ENCODE data around the gene ABCA13. TPM values are rescaled to one million over a fixed set of nuclear protein-coding genes. Genes with fewer than 3 reads are reported as not detected.

The ABCA13 gene
- total RNA-seq, 2 donors from 2014 or later: not detected

GRCh38 chr7:48472640-48473039, 301.4 kb downstream of the ABCA13 start:
- DNase-seq (ENCODE audit: low spot score): no peak
- no peak overlapping the region for H3K27ac ChIP-seq
- no peaks in the 10 kb centered on the region for H3K9me3 ChIP-seq
- no peak for TF ChIP-seq CTCF (IDR thresholded peaks at IDR 0.05)
- H3K4me1 ChIP-seq: no peaks in the 10 kb centered on the region
- no peak overlapping the region for H3K4me3 ChIP-seq
- H3K27me3 ChIP-seq: no peaks in the 10 kb centered on the region
- no peaks in the 10 kb centered on the region for H3K36me3 ChIP-seq

DNA sequence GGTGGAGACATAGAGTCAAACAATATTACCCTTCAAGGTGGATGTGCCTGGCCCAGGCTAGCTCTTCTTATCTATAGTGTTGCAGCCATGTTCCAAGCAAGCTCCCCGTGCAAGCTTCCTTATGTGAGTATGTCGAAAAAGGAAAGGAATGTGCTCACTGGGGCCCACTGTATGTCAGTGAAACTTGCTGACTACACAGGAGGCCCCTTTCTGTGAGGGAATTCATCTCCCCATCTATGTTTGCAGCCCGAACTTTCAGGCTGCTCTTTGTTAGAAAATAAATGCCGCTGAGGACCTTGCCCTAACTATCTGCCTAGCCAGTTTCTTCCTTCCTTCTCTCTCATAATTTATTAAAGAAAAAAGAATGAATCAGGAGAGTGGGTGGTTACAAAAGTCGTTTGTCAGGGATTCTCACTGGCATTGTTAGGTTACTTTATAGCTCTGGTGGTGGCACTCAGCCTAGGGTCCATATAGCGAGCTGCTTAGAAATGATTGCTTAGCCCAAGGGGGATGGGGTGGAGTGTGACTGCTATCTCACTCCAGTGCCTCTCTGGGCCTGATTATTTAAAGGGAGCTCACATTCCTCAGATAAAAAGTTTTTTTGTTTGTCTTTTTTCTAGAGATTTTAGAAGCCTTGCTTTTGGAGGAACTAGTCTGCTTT, 302.1 kb downstream of the ABCA13 start:
- Histone ChIP-seq H3K9me3 (no peaks in the 10 kb centered on the region), H3K4me1 (no peaks in the 10 kb centered on the region)

GRCh38 chr7:48481235-48481634, 310.0 kb downstream of the ABCA13 start:
- H3K36me3 ChIP-seq: no peaks in the 10 kb centered on the region
- no peak for TF ChIP-seq CTCF (IDR thresholded peaks at IDR 0.05)
- no peaks in the 10 kb centered on the region for H3K27me3 ChIP-seq
- H3K9me3 ChIP-seq: no peaks in the 10 kb centered on the region
- no peak overlapping the region for H3K4me3 ChIP-seq
- DNase-seq (ENCODE audit: low spot score): no peak
- H3K27ac ChIP-seq: no peak overlapping the region
- H3K4me1 ChIP-seq: no peaks in the 10 kb centered on the region

More for the DNA sequence above, 302.1 kb downstream of the ABCA13 start:
- H3K27me3 ChIP-seq: no peaks in the 10 kb centered on the region
- no peak overlapping the region for H3K27ac ChIP-seq
- DNase-seq (ENCODE audit: low spot score): no peak
- H3K4me3 ChIP-seq: no peak overlapping the region
- no peak for TF ChIP-seq CTCF (IDR thresholded peaks at IDR 0.05)
- no peaks in the 10 kb centered on the region for H3K36me3 ChIP-seq

DNA sequence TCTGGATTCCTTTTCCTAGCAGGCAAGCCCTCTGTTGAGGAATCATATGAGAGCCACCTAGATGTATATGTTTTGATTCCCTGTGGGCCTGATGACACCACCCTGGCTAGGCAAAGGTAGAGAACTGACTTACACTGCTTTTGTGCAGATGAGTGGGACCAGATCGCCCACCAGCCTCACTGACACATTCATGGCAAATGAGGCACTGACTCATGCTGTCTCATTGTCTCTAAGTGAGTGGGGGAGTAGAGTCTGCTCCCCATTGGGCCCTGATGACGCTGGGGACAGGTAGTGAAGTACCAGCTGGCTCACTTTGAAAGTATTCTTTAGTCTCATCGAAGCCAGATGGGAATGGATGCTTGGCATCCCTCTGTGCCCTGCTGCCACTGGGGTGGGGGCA, 326.3 kb downstream of the ABCA13 start:
- no peak overlapping the region for H3K27ac ChIP-seq
- DNase-seq (ENCODE audit: low spot score): no peak
- no peaks in the 10 kb centered on the region for H3K36me3 ChIP-seq
- no peaks in the 10 kb centered on the region for H3K4me1 ChIP-seq
- TF ChIP-seq CTCF (IDR thresholded peaks at IDR 0.05): no peak
- no peak overlapping the region for H3K4me3 ChIP-seq
- H3K9me3 ChIP-seq: no peaks in the 10 kb centered on the region
- no peaks in the 10 kb centered on the region for H3K27me3 ChIP-seq

- Histone ChIP-seq H3K27ac (no peak overlapping the region), H3K27me3 (no peaks in the 10 kb centered on the region), H3K4me3 (no peak overlapping the region), H3K9me3 (no peaks in the 10 kb centered on the region), H3K4me1 (no peaks in the 10 kb centered on the region), H3K36me3 (no peaks in the 10 kb centered on the region)
- no peak for DNase-seq (ENCODE audit: low spot score)
- no peak for TF ChIP-seq CTCF (IDR thresholded peaks at IDR 0.05)
These were observed 330.8 kb downstream of the ABCA13 start for GRCh38 chr7:48502021-48502420.

DNA sequence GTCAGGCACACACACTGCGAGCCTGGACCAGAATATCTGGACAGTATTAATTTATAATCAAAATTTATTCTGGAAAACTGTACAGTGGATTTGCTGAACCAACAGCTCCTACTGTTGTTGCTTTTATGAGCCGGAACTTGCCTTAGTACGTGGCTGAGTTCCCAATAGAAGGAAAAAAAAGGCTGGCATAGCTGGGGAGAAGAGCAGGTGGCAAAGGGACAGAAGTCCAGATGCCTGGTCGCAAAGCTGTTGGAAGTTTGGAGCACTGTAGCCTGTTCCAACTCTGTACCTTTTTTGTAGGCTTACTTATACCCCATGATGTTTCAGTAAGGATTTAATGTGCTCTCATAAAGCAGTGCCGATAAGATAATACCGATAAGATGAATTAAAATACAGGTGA, 333.8 kb downstream of the ABCA13 start:
- Histone ChIP-seq H3K4me3 (no peak overlapping the region), H3K4me1 (no peaks in the 10 kb centered on the region), H3K27me3 (no peaks in the 10 kb centered on the region), H3K36me3 (no peaks in the 10 kb centered on the region), H3K27ac (no peak overlapping the region), H3K9me3 (no peaks in the 10 kb centered on the region)
- no peak for DNase-seq (ENCODE audit: low spot score)
- no peak for TF ChIP-seq CTCF (IDR thresholded peaks at IDR 0.05)

All from right atrium auricular region (tissue), 2 donors.